GM13977 (cell line): ENCODE data around the gene ADCY7.

Experiments
- DNase-seq: peaks from one replicate; pipeline ENCODE4 v3.0.0; 2012; ENCODE audit warnings: low spot score
- CTCF ChIP-seq: IDR thresholded peaks from 2 replicates; pipeline ENCODE4 v1.5.1; 2012; ENCODE audit warnings: mild to moderate bottlenecking, control low read depth; ENCODE audit not compliant: insufficient read depth; ENCODE audit errors: extremely low read depth, missing control alignments
- in situ Hi-C: fragments of 300-500 bp; cut with MboI; formaldehyde crosslinking; loops from one replicate; pipeline ENCODE4 v1.12.0; 2022; ENCODE audit warnings: low sequenced_read_pairs, low pct_unique_long_range_greater_than_20kb, mixed read lengths, inconsistent platforms; ENCODE audit not compliant: unreplicated experiment

Gene ADCY7

DNA sequence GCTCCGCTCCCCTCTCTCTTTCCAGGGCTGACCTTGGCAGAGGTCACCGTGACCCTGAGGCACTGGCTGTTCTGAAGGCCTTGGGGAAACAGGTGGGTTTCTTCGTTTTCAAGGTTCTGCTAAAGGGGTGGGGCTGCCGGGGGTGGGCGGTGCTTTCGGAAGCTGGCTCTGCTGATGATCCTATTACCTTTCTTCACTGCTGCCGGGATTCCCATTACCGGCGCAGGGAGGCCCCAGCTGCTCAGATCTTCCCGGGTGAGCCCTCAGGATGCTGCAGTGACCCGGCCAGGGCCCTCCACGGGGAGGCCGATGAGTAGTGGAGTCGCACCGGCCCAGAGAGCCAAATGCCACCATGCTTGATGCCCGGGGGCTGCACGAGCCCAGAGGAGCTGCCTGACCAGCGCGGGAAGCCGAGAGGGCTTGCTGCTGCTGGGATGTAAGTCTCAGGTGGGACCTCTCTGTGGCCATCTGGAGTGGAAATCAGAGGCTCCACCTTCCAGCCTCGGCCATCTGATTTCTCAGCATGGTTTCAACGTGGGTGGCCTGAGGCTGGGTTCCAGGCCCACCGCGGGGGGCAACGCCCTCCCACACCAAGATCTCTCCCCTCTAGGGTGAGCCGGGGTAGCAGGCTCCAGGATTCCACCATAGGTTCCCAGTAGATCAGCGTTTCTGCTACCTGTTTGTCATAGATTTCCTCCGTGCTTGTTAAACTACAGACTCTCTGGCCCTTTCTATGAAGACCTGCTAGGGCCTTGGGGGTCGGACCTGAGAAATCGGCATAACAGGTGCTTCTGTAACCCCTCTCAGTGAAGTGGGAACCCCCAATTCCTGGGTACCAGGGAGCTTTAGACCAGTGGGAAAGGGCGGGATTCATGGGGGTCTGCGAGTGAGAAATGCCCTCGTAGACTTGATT is 21.6 kb upstream of the ADCY7 start:
- DNase-seq = no peak
- in situ Hi-C loops = no loop called here
- TF ChIP-seq CTCF = no peak

DNA sequence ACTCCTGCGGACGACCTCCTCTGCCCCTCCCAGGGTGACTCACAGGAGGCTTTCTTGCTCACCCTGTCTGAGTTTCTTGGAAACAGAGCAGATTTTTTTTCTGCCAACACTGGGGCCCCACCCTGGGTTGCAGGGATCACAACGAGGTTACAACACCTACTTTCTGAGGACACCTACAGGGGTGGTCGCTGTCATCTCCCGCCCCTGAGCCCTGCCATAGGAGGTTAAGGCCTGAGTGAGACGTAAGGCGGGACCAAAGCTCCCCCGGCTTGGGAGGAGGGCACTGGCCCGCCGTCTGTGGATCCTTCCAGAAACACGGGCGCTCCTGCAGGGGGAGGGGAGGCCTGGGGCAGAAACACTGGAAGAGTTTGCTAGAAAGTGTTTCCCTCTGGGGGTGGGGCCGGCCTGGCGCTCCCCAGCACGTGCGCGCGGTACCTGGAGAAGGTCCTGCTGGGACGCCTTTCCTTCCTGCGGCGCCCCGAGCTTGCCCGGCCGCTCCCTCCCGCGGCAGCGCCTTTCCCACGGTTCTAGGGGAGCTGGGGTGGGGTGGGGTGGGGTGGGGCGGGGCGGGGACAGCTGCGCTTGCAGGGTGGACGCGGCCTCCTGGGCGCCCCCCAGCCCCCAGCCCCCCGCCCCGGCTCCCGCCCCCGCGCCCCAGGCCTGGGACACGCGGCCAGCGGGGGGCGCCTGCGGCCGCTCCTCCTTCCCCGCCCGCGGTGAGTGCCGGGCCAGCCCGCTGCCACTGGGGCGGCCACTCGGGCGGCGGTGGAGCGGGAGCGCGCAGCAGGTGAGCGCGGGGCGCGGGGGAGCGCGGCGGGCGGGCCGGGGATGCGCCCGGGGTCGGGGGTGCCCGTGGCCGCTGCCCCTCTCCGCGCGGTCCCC is 20.7 kb upstream of the ADCY7 start:
- in situ Hi-C loops = no loop called here
- peak; percentile 96 for DNase-seq
- TF ChIP-seq CTCF = peak; percentile 60

GRCh38 chr16:50246299-50247122 is 19.8 kb upstream of the ADCY7 start:
- DNase-seq = peak; percentile 55
- TF ChIP-seq CTCF = no peak
- in situ Hi-C loops = no loop called here

DNA sequence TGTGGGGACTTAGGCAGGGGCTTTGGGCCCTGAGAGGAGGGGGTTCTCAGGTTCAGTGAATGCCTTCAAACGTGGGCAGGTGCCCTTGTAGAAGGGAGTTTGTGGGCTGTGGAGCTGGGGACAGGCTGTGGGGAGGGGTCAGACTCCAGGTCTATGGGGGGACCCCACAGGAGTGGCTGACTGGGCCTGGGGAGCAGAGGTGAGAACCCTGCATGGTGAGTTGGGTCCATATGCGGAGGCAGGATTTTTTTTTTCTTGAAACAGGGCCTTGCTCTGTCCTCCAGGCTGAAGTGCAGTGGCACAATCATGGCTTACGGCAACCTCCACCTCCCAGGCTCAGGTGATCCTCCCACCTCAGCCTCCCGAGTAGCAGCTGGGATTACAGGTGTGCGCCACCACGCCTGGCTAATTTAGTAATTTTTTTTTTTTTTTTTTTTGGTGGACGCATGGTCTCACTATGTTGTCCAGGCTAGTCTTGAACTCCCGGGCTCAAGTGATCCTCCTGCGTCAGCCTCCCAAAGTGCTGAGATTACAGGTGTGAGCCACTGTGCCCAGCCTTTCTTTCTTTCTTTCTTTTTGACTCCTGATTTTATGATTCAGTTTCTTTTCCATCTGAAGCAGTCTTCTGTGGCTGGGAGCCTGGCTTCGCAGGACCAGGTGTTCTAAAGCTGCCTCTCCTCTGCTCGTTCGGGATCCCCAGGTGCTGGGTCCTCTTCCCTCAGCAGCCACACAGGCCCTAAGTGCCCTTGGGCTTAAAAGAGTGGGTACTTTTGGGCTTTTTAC is 19.0 kb upstream of the ADCY7 start:
- DNase-seq = no peak
- in situ Hi-C loops = no loop called here
- TF ChIP-seq CTCF = no peak

DNA sequence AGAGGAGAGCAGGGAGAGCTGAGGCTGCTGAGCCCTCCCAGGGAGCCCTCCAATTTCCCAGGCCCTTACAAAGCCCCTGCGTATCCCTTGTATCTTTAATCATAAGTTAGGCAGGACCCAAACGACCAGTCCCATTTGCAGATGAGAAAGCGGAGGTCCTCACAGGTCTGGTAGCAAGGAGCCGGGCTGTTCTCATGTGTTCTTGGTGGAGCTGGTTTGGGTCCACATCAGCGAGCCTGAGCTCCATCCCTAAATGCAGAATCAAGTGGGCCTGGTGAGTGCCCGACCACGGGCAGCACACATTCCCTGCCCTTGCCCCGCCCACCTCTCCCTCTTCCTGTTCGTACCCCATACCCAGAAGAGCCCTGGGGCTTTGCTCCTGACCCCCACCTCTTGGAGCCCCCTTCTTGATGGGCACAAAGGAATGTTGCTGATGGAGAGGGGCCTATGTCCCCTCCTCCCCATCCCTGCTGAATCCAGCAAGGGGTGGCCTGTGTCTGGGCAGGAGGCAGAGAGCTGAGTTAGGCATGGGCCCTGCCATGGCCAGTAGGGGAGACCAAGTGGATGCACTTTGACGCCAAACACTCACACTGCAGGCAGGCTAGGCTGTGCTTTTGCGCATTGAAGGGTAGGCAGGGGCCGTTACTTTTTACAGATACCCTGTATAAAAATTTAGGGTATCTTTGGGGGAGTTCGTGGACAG is 18.3 kb upstream of the ADCY7 start:
- no peak for DNase-seq
- TF ChIP-seq CTCF = no peak
- in situ Hi-C loops = no loop called here
